HepG2 (cell line): ENCODE measurements around the gene SNAI3. TPM values are rescaled to one million over a fixed set of nuclear protein-coding genes. Genes with fewer than 3 reads are reported as not detected.

Experiments used
- ATAC-seq: fragments of 200-7000 bp; cut with Tn5 transposase; 3 replicates; pipeline ENCODE4 v1.9.1; 2020; ENCODE audit warnings: mild to moderate bottlenecking, moderate library complexity
- BruUV-seq: library from RNA; stranded (reverse); fragments of 400-500 nt; replicated peaks from 2 replicates; lab custom pipeline; 2021; lab: Mats Ljungman, UMichigan
- CTCF ChIA-PET: fragments of 300-600 bp; formaldehyde crosslinking; extraction: SDS; loops from one replicate; lab custom pipeline; 2021; ENCODE audit warnings: low total read pairs, inconsistent platforms, low intra/inter-chr PET ratio; lab: Yijun Ruan, JAX
- POLR2A ChIA-PET: fragments of 350-600 bp; sonication (Branson Sonifier 250); formaldehyde crosslinking; loops from one replicate; lab custom pipeline; 2020; ENCODE audit warnings: antibody characterized with exemption, inconsistent platforms; lab: Yijun Ruan, JAX
- DNase-seq: peaks from one replicate; pipeline ENCODE4 v3.0.0-alpha.2; 2015; ENCODE audit warnings: low spot score
- FAIRE-seq: peaks from 3 replicates; lab custom pipeline; 2011; peaks lifted over from hg19 to GRCh38; lab: Jason Lieb, UNC
- H2AFZ ChIP-seq: one replicate; pipeline ENCODE4 v1.6.1; 2011; ENCODE audit warnings: low read length, inconsistent platforms
- H3K27ac ChIP-seq: fragments of 300-600 bp; 3 replicates; pipeline ENCODE4 v1.8.0; 2011; ENCODE audit warnings: mixed run types, mild to moderate bottlenecking, mixed read lengths, low read length, inconsistent platforms; ENCODE audit not compliant: insufficient read depth; ENCODE audit errors: extremely low read length
- H3K27me3 ChIP-seq, 2 experiments: fragments of 200-600 bp in 1 of 2; 2 replicates in 1 of 2; 3 replicates in 1 of 2; pipeline versions ENCODE4 v1.6.0 to v1.8.0; 2011; ENCODE audit warnings: low read length in 2 of 2, mild to moderate bottlenecking in 2 of 2, moderate library complexity in 2 of 2, inconsistent platforms in 1 of 2; ENCODE audit not compliant: insufficient read depth in 2 of 2, control insufficient read depth in 1 of 2
- H3K36me3 ChIP-seq, 2 experiments: fragments of 200-600 bp in 1 of 2; replicated peaks in 1 of 2; 2 replicates in 1 of 2; 3 replicates in 1 of 2; pipeline versions ENCODE4 v1.5.1 to v1.8.0; 2011; ENCODE audit warnings: low read length in 2 of 2, inconsistent platforms in 1 of 2; ENCODE audit not compliant: insufficient read depth in 2 of 2, control insufficient read depth in 1 of 2
- H3K4me1 ChIP-seq: 2 replicates; pipeline ENCODE4 v1.5.1; 2012; ENCODE audit warnings: low read length, inconsistent platforms; ENCODE audit not compliant: insufficient read depth
- H3K4me2 ChIP-seq: 2 replicates; pipeline ENCODE4 v1.6.0; 2011; ENCODE audit warnings: low read depth, low read length, inconsistent platforms
- H3K4me3 ChIP-seq, 3 experiments: fragments of 200-600 bp in 1 of 3; sonication (generic), shearing (Covaris generic) in 1 of 3; replicated peaks in 1 of 3; 2 replicates each; pipeline ENCODE4 v1.5.1; 2011 to 2016; ENCODE audit warnings: low read length in 3 of 3, inconsistent platforms in 2 of 3, low read depth in 2 of 3, mild to moderate bottlenecking in 2 of 3, control low read depth in 1 of 3, mixed read lengths in 1 of 3; ENCODE audit not compliant: insufficient read depth in 1 of 3
- H3K79me2 ChIP-seq: one replicate; pipeline ENCODE4 v1.6.1; 2011; ENCODE audit warnings: low read length, inconsistent platforms; ENCODE audit not compliant: insufficient read depth
- H3K9ac ChIP-seq: 2 replicates; pipeline ENCODE4 v1.6.0; 2011; ENCODE audit warnings: mild to moderate bottlenecking, low read depth, low read length, inconsistent platforms; ENCODE audit not compliant: insufficient read depth
- H3K9me3 ChIP-seq: 2 replicates; pipeline ENCODE4 v1.5.1; 2012; ENCODE audit warnings: mild to moderate bottlenecking, low read length
- H4K20me1 ChIP-seq: 2 replicates; pipeline ENCODE4 v1.6.0; 2011; ENCODE audit warnings: inconsistent platforms, mild to moderate bottlenecking, low read length, moderate library complexity; ENCODE audit not compliant: insufficient read depth
- LRRFIP1 ChIP-seq: sonication (generic); formaldehyde crosslinking; conservative IDR thresholded peaks from 2 replicates; pipeline ENCODE4 v1.4.0; 2020; ENCODE audit warnings: missing genetic modification reagents
- MED13 ChIP-seq: sonication (generic); formaldehyde crosslinking; IDR thresholded peaks from 2 replicates; pipeline ENCODE4 v1.5.0; 2020; ENCODE audit warnings: missing genetic modification reagents
- MTERF4 ChIP-seq: sonication (generic); formaldehyde crosslinking; IDR thresholded peaks from 2 replicates; pipeline ENCODE4 v1.8.0; 2023; ENCODE audit warnings: mild to moderate bottlenecking, missing genetic modification reagents
- NFATC3 ChIP-seq: sonication (generic); formaldehyde crosslinking; IDR thresholded peaks from 2 replicates; pipeline ENCODE4 v1.5.1; 2020; ENCODE audit warnings: mild to moderate bottlenecking, missing genetic modification reagents
- TFDP2 ChIP-seq: sonication (generic); formaldehyde crosslinking; IDR thresholded peaks from 2 replicates; pipeline ENCODE4 v1.4.0; 2020; ENCODE audit warnings: missing genetic modification reagents
- ZFP91 ChIP-seq: sonication (generic); formaldehyde crosslinking; IDR thresholded peaks from 2 replicates; pipeline ENCODE4 v1.9.0; 2022; ENCODE audit warnings: missing genetic modification reagents, mild to moderate bottlenecking, borderline replicate concordance
- ZNF570 ChIP-seq: sonication (generic); formaldehyde crosslinking; IDR thresholded peaks from 2 replicates; pipeline ENCODE4 v1.4.0; 2020; ENCODE audit warnings: mild to moderate bottlenecking, missing genetic modification reagents, borderline replicate concordance
- ZNF672 ChIP-seq: sonication (generic); formaldehyde crosslinking; IDR thresholded peaks from 2 replicates; pipeline ENCODE4 v1.8.1; 2022; ENCODE audit warnings: missing genetic modification reagents
- ZNF687 ChIP-seq: sonication (generic); formaldehyde crosslinking; IDR thresholded peaks from 2 replicates; pipeline ENCODE4 v1.5.1; 2020; ENCODE audit warnings: mild to moderate bottlenecking, missing genetic modification reagents, moderate library complexity
- WGBS: methylation state at CpG from one replicate; pipeline ENCODE4 v1.1.6; 2017; ENCODE audit warnings: low lambda C conversion rate; 5-methylcytosine and 5-hydroxymethylcytosine counted together
- in situ Hi-C: cut with HindIII; loops from 2 replicates; pipeline ENCODE4 v1.10.0; 2017; ENCODE audit warnings: low pct_unique_long_range_greater_than_20kb; ENCODE audit not compliant: extremely low pct_ligation_motif_present
- intact Hi-C: fragments of 100-400 bp; cut with micrococcal nuclease; formaldehyde crosslinking; loops from one replicate; pipeline ENCODE4 v1.10.0; 2022; ENCODE audit not compliant: unreplicated experiment
- polyA plus RNA-seq, 8 experiments: library from polyadenylated mRNA; depleted of rRNA in 3 of 8; stranded (reverse) in 7 of 8; unstranded in 1 of 8; fragments of >200 nt; fragmentation: Illumina TruSeq in 4 of 8; extraction: Trizol in 4 of 8; gene quantifications; 2 replicates each; pipeline versions ENCODE4 v1.2.1 to v1.2.3, GENCODE V29; 2011 to 2016; ENCODE audit warnings: low read depth in 4 of 8, missing spikeins in 1 of 8, mixed read lengths in 1 of 8; ENCODE audit not compliant: insufficient read depth in 1 of 8
- total RNA-seq, 5 experiments: library from RNA; depleted of rRNA; stranded (reverse); fragments of >200 nt; fragmentation: Illumina TruSeq; extraction: Trizol; gene quantifications; 2 replicates each; pipeline ENCODE4 v1.2.3, GENCODE V29; 2016; ENCODE audit warnings: low read depth in 1 of 5

SNAI3 gene
- total and polyA plus RNA-seq, 2 of the 13 experiments (the other 11 are each of a cell fraction or from before 2014, with no cell fraction given): 0.09 to 0.18 TPM

- TF ChIP-seq ZFP91 (CRISPR knock-in tag): no peak; the same call in 1 of the 2 replicates
These were observed 7.9 kb downstream of the SNAI3 start (continued) for GRCh38 chr16:88678224-88678979.

- Histone ChIP-seq H2AFZ (no peak overlapping the region), H3K9me3 (no peaks in the 10 kb centered on the region), H3K4me1 (peaks cover 36% of the 10 kb centered on the region), H3K27ac (no peak overlapping the region), H3K27me3 (peaks cover 7 to 23% of the 10 kb centered on the region in 2 experiments; a peak in 4 of 5 replicates), H3K79me2 (no peaks in the 10 kb centered on the region), H3K4me3 (no peak overlapping the region), H4K20me1 (peaks cover 5% of the 10 kb centered on the region; the same call in 1 of the 2 replicates), H3K4me2 (no peak overlapping the region), H3K9ac (no peak overlapping the region), H3K36me3 (no peaks in the 10 kb centered on the region; a peak in 1 of 5 replicates)
- no peak for ATAC-seq
- ChIA-PET CTCF (no interaction called here), POLR2A (no interaction called here)
- 77% methylated on average over 9 of the region's 13 CpGs for WGBS
- FAIRE-seq: no peak
- intact Hi-C loops (no loop called here), in situ Hi-C loops (no loop called here)
- no peak for DNase-seq
- BruUV-seq: no TSS peak
- no peak for TF ChIP-seq NFATC3 (CRISPR knock-in tag)
- no peak; the same call in 1 of the 2 replicates for TF ChIP-seq ZNF687 (CRISPR knock-in tag)
- no peak for TF ChIP-seq ZNF672 (CRISPR knock-in tag)
- no peak for TF ChIP-seq ZNF570
- no peak for TF ChIP-seq TFDP2 (CRISPR knock-in tag)
- TF ChIP-seq MTERF4 (CRISPR knock-in tag): no peak
- no peak for TF ChIP-seq LRRFIP1
- TF ChIP-seq MED13 (CRISPR knock-in tag): no peak
These were observed 8.6 kb downstream of the SNAI3 start for GRCh38 chr16:88677721-88678120.
